Stimulated activated naive CD8-positive, alpha-beta T cell treated with anti-CD3 and anti-CD28 coated beads, Interleukin-15, amount 100 ng/mL, for 72 hours (primary cell): ENCODE results near the gene HBS1L.
"Not testable (repeated sequence)": the region's sequence is repeated elsewhere in the genome, so short reads cannot be mapped to it uniquely, and the experiment has no call there.

ENCODE experiments used
- ATAC-seq: fragments of 150-1000 bp; cut with Tn5 transposase; 2 replicates; pipeline ENCODE4 v1.10.0; 2021; ENCODE audit warnings: mild to moderate bottlenecking, moderate library complexity
- DNase-seq, 2 donors: peaks; one replicate each; pipeline ENCODE4 v3.0.0; 2021 to 2022
- H3K27ac Mint-ChIP-seq, 2 donors: one replicate each; pipeline ENCODE4 v1.8.0; 2022; ENCODE audit warnings: mild to moderate bottlenecking in 2 of 2, mixed read lengths in 2 of 2, moderate library complexity in 2 of 2
- H3K27me3 Mint-ChIP-seq: one replicate; pipeline ENCODE4 v1.8.0; 2022; ENCODE audit warnings: mixed read lengths
- H3K4me1 Mint-ChIP-seq: one replicate; pipeline ENCODE4 v1.8.0; 2022; ENCODE audit warnings: mild to moderate bottlenecking, mixed read lengths
- H3K4me3 Mint-ChIP-seq, 2 donors: one replicate each; pipeline ENCODE4 v1.8.0; 2022; ENCODE audit warnings: mild to moderate bottlenecking in 2 of 2, mixed read lengths in 2 of 2, moderate library complexity in 1 of 2
- H3K9me3 Mint-ChIP-seq, 2 donors: one replicate each; pipeline ENCODE4 v1.8.0; 2022; ENCODE audit warnings: mixed read lengths in 2 of 2

HBS1L gene

GRCh38 chr6:135062735-135063134, 8.1 kb upstream of the HBS1L start:
- Mint-ChIP-seq H3K27ac (no peak overlapping the region), H3K27me3 (no peaks in the 10 kb centered on the region), H3K4me3 (no peak overlapping the region), H3K9me3 (peaks cover 7 to 9% of the 10 kb centered on the region in 2 donors), H3K4me1 (peaks cover 28% of the 10 kb centered on the region)
- ATAC-seq = no peak
- DNase-seq = no peak

- H3K4me1 Mint-ChIP-seq = peaks cover 15% of the 10 kb centered on the region
- H3K27ac Mint-ChIP-seq = no peak overlapping the region
- H3K27me3 Mint-ChIP-seq = no peaks in the 10 kb centered on the region
- no peaks in the 10 kb centered on the region for H3K9me3 Mint-ChIP-seq
- no peak overlapping the region for H3K4me3 Mint-ChIP-seq
- no peak for DNase-seq
- no peak for ATAC-seq
Observed at GRCh38 chr6:135060076-135060475, 5.5 kb upstream of the HBS1L start.

GRCh38 chr6:135058299-135058698, 3.7 kb upstream of the HBS1L start:
- not testable (repeated sequence) for H3K4me3 Mint-ChIP-seq, H3K9me3 Mint-ChIP-seq, ATAC-seq, DNase-seq, H3K27ac Mint-ChIP-seq, H3K27me3 Mint-ChIP-seq
- H3K4me1 Mint-ChIP-seq = peaks cover 13% of the 10 kb centered on the region

- no peaks in the 10 kb centered on the region for H3K27me3 Mint-ChIP-seq
- no peak for DNase-seq
- no peak for ATAC-seq
- H3K4me3 Mint-ChIP-seq = no peak overlapping the region
- H3K4me1 Mint-ChIP-seq = peaks cover 30% of the 10 kb centered on the region
- H3K9me3 Mint-ChIP-seq = no peaks in the 10 kb centered on the region
- no peak overlapping the region for H3K27ac Mint-ChIP-seq
Observed at GRCh38 chr6:135056632-135057031, 2.0 kb upstream of the HBS1L start.

- Mint-ChIP-seq H3K27ac (peak overlapping the region; percentile 97 to 100), H3K27me3 (no peaks in the 10 kb centered on the region), H3K4me1 (peaks cover 37% of the 10 kb centered on the region), H3K4me3 (peak overlapping the region; percentile 95 to 97), H3K9me3 (no peaks in the 10 kb centered on the region)
- ATAC-seq (peak; percentile 55), DNase-seq (no peak)
Observed at GRCh38 chr6:135054226-135054568, 425 bp downstream of the HBS1L start.

- peak overlapping the region; percentile 95 to 97 for H3K4me3 Mint-ChIP-seq
- peaks cover 44% of the 10 kb centered on the region for H3K4me1 Mint-ChIP-seq
Observed at GRCh38 chr6:135053406-135053805, 1.2 kb downstream of the HBS1L start.

GRCh38 chr6:135052939-135053338, 1.7 kb downstream of the HBS1L start:
- DNase-seq (no peak), ATAC-seq (no peak)
- peak overlapping the region; percentile 95 to 97 for H3K4me3 Mint-ChIP-seq
- H3K27ac Mint-ChIP-seq = peak overlapping the region; percentile 1 to 97
- peaks cover 48% of the 10 kb centered on the region for H3K4me1 Mint-ChIP-seq
- H3K9me3 Mint-ChIP-seq = no peaks in the 10 kb centered on the region
- no peaks in the 10 kb centered on the region for H3K27me3 Mint-ChIP-seq

More at GRCh38 chr6:135053406-135053805, 1.2 kb downstream of the HBS1L start:
- DNase-seq (no peak), ATAC-seq (no peak)
- H3K27ac Mint-ChIP-seq = peak overlapping the region; percentile 97 to 100
- H3K27me3 Mint-ChIP-seq = no peaks in the 10 kb centered on the region
- no peaks in the 10 kb centered on the region for H3K9me3 Mint-ChIP-seq

- H3K27me3 Mint-ChIP-seq = no peaks in the 10 kb centered on the region
- H3K4me3 Mint-ChIP-seq = peak overlapping the region in 1 of 2 donors; percentile 27
- H3K27ac Mint-ChIP-seq = no peak overlapping the region
- DNase-seq = no peak
- peaks cover 74% of the 10 kb centered on the region for H3K4me1 Mint-ChIP-seq
- H3K9me3 Mint-ChIP-seq = no peaks in the 10 kb centered on the region
- ATAC-seq = no peak
Observed at GRCh38 chr6:135048915-135049314, 5.7 kb downstream of the HBS1L start.

GRCh38 chr6:135047336-135047735, 7.3 kb downstream of the HBS1L start:
- peak overlapping the region; percentile 11 to 44 for H3K4me3 Mint-ChIP-seq
- no peaks in the 10 kb centered on the region for H3K9me3 Mint-ChIP-seq
- no peak overlapping the region for H3K27ac Mint-ChIP-seq

GRCh38 chr6:135046912-135047311, 7.7 kb downstream of the HBS1L start:
- H3K4me3 Mint-ChIP-seq = peak overlapping the region; percentile 2 to 44
- ATAC-seq = peak; percentile 89
- no peak for DNase-seq

More at GRCh38 chr6:135047336-135047735, 7.3 kb downstream of the HBS1L start:
- ATAC-seq = peak; percentile 79
- no peaks in the 10 kb centered on the region for H3K27me3 Mint-ChIP-seq
- DNase-seq = no peak
- H3K4me1 Mint-ChIP-seq = peaks cover 78% of the 10 kb centered on the region

GRCh38 chr6:135044639-135045038, 10.0 kb downstream of the HBS1L start:
- no peaks in the 10 kb centered on the region for H3K9me3 Mint-ChIP-seq
- H3K27me3 Mint-ChIP-seq = no peaks in the 10 kb centered on the region
- peaks cover 72% of the 10 kb centered on the region for H3K4me1 Mint-ChIP-seq
- no peak for ATAC-seq
- H3K4me3 Mint-ChIP-seq = peak overlapping the region; percentile 5 to 32
- DNase-seq = no peak
- no peak overlapping the region for H3K27ac Mint-ChIP-seq

More at GRCh38 chr6:135046912-135047311, 7.7 kb downstream of the HBS1L start:
- peak overlapping the region in 1 of 2 donors; percentile 1 for H3K27ac Mint-ChIP-seq
- H3K4me1 Mint-ChIP-seq = peaks cover 78% of the 10 kb centered on the region
- H3K9me3 Mint-ChIP-seq = no peaks in the 10 kb centered on the region
- no peaks in the 10 kb centered on the region for H3K27me3 Mint-ChIP-seq

GRCh38 chr6:135043846-135044245, 10.8 kb downstream of the HBS1L start:
- Mint-ChIP-seq H3K9me3 (no peaks in the 10 kb centered on the region), H3K4me1 (peaks cover 78% of the 10 kb centered on the region), H3K27ac (no peak overlapping the region), H3K27me3 (no peaks in the 10 kb centered on the region), H3K4me3 (no peak overlapping the region)
- ATAC-seq = no peak
- no peak for DNase-seq

- Mint-ChIP-seq H3K4me1 (peaks cover 76% of the 10 kb centered on the region), H3K9me3 (no peaks in the 10 kb centered on the region), H3K4me3 (peak overlapping the region in 1 of 2 donors; percentile 21), H3K27me3 (no peaks in the 10 kb centered on the region), H3K27ac (peak overlapping the region in 1 of 2 donors; percentile 93)
- DNase-seq = no peak
- no peak for ATAC-seq
Observed at GRCh38 chr6:135043364-135043763, 11.3 kb downstream of the HBS1L start.

GRCh38 chr6:135038335-135038734, 16.3 kb downstream of the HBS1L start:
- H3K27ac Mint-ChIP-seq = no peak overlapping the region

GRCh38 chr6:135037541-135037940, 17.1 kb downstream of the HBS1L start:
- no peak for DNase-seq
- Mint-ChIP-seq H3K27ac (no peak overlapping the region), H3K4me3 (no peak overlapping the region), H3K27me3 (no peaks in the 10 kb centered on the region), H3K9me3 (no peaks in the 10 kb centered on the region), H3K4me1 (peaks cover 52% of the 10 kb centered on the region)
- ATAC-seq = no peak

More at GRCh38 chr6:135038335-135038734, 16.3 kb downstream of the HBS1L start:
- DNase-seq = no peak
- Mint-ChIP-seq H3K4me3 (no peak overlapping the region), H3K4me1 (peaks cover 53% of the 10 kb centered on the region), H3K27me3 (no peaks in the 10 kb centered on the region), H3K9me3 (no peaks in the 10 kb centered on the region)
- no peak for ATAC-seq

- Mint-ChIP-seq H3K9me3 (no peaks in the 10 kb centered on the region), H3K27me3 (no peaks in the 10 kb centered on the region), H3K4me1 (peaks cover 47% of the 10 kb centered on the region), H3K4me3 (no peak overlapping the region), H3K27ac (peak overlapping the region; percentile 49 to 84)
- no peak for DNase-seq
- ATAC-seq = no peak
Observed at GRCh38 chr6:135036731-135037420, 17.7 kb downstream of the HBS1L start.

- no peaks in the 10 kb centered on the region for H3K9me3 Mint-ChIP-seq
- no peak for ATAC-seq
- no peak for DNase-seq
- no peak overlapping the region for H3K27ac Mint-ChIP-seq
- H3K4me1 Mint-ChIP-seq = peaks cover 68% of the 10 kb centered on the region
- H3K4me3 Mint-ChIP-seq = no peak overlapping the region
- H3K27me3 Mint-ChIP-seq = no peaks in the 10 kb centered on the region
Observed at GRCh38 chr6:135033238-135033637, 21.4 kb downstream of the HBS1L start.
